ENCODE results near the gene DMRT1.
"Not testable (repeated sequence)": the region's sequence is repeated elsewhere in the genome, so short reads cannot be mapped to it uniquely, and the experiment has no call there.

The DMRT1 gene

DNA sequence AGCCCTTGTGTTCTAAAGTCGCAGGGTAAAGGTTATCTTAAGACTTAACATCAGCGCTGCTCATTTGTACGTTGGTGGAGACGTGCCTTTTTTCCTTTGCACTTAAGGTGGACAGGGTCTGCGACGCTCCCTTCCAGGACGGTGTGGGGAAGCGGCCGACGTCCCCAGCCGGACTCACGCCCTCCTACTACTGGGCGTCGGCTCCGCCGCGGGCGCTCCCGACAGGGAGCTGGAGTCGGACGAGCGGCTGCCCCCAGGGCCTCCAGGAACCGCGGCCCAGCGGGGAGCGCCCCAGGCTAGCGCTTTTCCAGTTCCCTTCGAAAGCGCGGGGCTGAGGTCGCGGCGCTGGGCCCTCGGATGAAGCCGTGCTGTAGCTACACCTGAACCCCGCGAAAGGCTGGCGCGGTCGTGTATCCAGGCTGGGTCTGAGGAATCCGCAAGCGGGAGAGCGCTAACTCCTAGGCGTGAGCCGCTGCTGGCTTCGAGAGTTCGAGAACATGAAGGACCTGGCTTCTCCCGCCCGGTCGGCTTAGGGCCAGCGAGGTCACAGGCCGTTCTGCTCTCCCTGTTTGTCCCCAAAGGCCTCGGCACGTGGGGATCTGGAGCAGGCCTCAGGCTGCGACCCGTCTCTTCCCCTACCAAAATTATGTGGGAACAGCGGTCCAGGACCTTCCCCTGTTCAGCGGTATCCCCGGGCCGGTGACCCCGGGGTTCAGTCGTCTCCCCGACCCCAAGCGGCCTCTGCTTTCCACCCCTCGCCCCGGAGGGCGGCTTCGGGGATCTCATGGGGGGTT, 131.2 kb downstream of the DMRT1 start:
- no peak for DNase-seq

DNA sequence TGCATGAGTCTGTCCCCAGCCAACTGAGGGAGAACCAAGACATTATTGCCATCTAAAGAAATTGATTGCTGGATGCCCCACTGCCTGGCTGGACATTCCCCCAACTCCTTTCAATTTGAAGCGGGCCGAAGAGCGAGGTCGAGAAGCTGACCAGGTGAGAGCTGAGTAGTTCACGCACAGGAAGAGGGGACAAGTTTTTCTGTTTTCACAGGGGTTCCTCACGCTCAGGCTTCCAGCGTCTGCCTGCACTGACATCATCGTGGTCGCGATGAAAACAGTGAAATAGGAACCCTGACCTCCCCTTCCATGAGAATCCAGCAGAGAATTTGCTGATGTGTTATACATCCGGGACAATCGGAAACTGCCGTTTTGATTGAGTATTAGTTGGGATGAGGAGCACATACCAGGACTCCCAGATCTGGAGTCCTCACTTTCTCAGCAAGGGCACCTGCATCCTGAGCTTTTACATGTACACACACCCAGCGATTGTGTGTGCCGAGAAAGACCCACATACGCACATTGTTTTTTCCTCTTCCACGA, 131.9 kb downstream of the DMRT1 start:
- DNase-seq: no peak

GRCh38 chr9:974031-974995, 132.8 kb downstream of the DMRT1 start:
- no peak for DNase-seq

DNA sequence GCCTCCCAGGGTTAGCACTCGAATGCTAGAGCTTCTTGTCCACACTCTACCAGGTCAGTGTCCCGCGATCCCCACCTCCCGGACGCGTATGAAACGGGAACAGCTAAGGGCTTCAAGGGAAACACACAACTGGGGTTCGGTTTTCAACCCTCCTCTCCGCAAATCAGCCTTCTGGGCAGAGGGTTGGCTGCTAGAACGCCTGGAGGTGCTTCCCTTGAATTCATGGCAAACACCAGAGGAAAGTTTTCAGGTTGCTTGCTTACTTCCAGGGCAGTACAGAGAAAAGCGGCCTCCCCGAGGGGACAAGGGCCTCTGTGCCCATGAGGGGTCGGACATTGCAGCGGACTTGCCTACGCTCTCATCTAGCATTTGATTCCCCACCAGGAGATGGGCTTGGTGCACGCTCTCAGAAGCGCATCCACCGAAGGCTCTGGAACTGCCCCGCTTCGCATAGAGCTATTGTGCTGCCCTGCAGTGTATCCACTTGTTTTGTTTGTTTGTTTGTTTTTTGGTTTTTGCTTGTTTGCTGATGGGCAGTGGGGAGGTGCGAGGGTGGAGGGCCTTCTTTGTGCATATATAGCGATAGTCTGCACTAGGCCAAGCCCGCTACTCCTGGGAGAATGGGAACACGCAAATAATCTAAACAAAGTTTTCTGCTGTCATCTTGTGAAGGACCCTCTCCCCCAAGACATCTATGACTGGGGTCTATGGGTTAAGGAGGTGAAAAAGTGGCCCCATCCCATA, 133.7 kb downstream of the DMRT1 start:
- DNase-seq: no peak

GRCh38 chr9:975740-976257, 134.3 kb downstream of the DMRT1 start:
- no peak for DNase-seq

DNA sequence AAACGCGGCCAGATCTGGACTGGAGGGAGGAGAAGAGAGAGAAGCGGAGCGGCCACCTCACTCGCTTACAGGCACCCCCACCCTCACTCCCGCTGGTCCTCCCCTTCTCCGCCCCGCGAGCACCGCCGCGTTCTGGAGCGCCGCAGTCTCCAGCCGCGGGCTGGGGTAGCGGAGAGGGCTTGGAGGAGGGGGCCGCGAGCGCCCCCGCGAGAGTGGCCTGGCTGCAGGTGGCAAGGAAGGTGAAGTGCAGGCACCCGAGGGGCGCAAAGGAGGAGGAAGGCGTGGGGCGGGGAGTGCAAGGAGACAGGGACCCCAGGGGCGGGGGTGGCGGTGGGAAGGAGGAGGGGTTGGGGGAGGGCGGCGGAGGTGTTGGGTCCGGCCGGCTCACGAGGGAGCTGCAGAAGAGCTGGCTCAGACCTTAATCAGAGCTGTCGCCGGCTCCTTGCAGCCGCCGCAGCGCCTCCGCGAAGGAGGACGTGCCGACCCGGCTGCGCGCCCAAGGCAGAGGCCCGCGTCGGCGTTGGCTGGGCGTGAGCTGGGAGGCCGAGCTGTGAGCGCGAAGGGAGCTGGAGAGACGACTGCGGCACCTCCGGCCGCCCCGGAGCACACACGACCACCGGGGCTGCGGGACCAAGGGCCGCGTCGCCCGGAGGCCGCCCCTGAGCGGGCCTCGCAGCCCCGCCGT, 134.9 kb downstream of the DMRT1 start, which contains the start of gene DMRT3:
TSS of gene DMRT3 (plus strand) at position 398 of the 685 bp plus-strand sequence. CDS start 347 bp downstream, outside the sequence.
- DNase-seq: peak; percentile 60

DNA sequence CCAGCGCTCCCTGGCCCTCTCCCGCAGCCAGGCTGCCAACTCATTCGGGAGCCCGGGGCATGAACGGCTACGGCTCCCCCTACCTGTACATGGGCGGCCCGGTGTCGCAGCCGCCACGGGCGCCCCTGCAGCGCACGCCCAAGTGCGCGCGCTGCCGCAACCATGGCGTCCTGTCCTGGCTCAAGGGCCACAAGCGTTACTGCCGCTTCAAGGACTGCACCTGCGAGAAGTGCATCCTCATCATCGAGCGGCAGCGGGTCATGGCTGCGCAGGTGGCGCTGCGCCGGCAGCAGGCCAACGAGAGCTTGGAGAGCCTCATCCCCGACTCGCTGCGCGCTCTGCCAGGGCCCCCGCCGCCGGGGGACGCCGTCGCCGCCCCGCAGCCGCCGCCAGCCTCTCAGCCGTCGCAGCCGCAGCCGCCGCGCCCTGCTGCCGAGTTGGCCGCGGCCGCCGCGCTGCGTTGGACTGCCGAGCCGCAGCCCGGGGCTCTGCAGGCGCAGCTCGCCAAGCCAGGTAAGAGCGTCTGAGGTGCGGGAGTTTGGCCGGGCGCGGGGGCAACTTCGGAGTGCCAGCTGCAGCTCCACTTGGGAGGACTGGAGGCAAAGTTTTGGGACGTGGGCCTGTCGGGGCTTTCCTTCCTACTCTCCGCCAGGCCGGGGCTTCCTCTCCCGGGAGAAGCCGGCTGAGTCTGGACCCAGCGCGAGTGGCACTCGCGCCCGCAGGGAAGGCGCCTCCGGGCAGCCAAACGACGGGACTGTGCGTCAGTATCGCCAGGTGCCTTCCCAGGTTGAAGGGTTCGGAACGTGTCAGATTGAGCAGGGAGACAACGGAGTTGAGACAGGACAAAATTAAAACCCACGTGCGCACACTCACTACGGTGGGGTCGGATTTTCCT, 135.7 kb downstream of the DMRT1 start:
- peak; percentile 56 for DNase-seq

DNA sequence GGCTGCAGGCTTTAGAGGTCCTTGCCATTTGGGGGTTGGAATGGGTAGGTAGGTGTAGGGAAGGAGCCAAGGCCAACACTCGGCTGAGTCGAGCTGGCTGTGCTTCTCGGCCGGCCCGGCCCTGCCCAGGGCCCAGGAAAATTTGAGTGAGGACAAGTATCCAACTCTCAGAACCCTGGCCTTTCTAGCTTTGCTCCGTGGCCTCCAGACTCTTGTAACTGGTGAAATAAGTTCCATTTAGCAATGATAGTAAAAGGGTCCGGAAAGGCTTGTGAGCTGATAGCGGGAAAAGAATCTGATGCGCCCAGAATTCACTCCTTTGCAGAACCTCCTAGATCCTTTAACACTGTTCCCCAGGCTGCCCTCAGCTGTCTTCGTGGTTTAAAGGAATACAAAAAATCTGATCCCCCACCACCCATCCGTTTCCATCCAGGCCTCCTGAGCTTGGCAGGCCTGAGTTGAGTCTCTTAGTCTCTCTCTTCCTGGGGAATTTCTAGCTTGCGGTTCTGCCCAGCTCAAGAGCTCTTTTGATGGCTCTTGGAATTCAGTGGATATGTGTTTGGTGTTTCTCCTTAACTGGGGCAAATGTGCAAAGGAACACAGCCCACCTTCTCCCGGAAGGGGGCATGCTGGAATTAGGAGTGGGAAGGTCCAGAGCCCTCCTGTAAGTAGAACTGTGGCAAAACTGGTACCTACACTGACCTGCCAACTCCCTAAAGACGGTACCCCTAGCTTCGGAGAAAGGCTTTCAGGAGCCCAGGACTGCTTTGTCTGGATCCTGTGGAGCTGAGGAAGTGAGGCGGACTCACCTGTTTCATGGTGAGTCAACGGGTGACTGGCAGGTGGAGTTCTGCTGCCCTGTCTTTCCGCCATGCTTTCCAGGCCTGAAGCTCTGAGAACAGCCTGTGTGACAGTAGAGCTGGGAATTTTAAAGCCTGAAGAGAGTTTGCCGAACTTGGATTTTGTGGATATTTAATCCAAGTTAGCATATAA, 136.6 kb downstream of the DMRT1 start:
- DNase-seq: no peak

DNA sequence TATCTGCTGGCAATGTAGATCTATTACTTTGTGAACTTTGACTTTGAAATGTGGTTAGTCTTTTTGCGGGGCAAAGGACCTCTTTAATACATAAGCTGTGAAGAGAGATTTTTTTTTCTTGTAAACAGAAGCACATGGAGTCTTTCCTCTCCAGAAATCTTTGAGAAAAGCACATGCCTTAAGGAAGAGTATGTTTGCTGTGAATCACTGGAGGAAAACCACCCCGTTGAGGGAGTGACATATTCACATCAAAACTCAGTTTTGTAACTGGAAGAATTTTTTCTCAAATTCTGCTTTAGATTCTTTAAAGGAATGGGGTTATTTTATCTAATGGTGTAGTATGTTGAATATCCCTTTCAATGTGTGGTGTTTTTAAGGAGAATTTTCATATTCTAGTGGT, 138.5 kb downstream of the DMRT1 start:
- no peak for DNase-seq

GRCh38 chr9:980640-981039, 139.1 kb downstream of the DMRT1 start:
- DNase-seq: no peak

- DNase-seq: no peak
Measured at GRCh38 chr9:981491-981898, 140.0 kb downstream of the DMRT1 start.

DNA sequence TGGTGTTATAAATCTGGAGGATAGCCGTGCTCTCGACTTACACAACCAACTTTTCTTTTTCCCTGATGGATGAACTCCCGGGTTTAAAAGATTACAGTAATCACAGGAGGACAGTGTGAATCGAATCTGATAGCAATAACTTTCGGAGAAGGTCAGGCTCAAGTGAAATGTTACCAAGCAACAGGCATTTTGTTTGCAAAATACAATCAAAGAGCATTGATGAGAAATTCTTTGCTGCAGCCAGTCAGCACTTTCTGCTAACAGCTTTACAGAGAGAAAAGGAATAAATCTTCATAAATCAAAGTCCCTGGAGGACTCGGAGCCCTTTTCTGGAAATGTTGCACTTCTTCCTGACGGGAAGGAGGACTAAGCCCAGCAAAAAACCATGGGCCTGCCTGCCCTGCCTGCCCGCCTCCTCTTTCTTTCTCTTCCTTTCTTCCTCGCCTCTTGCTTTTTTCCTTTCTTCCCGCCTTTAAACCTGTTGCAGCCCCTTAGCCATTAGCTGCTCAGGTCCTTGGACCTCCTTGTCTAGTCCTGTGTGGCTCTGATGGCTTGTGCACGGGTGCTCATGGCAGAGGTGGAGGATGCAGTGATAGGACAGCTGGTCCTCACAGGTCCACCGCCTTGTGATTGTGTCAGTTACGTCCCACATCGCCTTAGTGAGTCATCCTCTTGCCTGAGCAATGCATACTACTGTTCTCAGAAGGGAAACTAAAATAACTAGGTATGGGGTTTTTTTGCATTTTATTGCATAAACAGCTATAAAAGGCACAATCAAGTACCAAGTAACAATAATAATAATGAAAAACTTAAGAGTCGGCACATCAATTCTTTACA, 141.1 kb downstream of the DMRT1 start:
- DNase-seq: no peak

DNA sequence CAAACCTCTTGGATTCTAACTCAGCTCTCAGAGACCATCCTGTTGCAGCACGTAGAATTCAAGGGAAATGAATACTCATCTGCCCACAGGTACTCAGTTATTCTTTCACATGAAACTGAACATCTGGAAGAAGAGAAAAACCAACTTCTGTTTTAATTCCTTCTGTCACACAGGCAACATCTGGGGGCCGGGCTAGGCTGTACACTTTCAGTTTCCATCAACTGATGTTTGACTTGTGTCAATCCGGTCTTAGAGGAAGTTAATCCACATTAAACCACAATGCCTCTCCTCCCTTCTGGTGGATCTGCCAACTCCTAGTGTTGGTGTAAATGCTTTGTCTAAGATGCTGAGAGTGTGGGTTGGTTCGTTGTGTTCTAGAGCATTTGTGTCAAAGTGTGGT, 152.5 kb downstream of the DMRT1 start:
- DNase-seq: no peak

DNA sequence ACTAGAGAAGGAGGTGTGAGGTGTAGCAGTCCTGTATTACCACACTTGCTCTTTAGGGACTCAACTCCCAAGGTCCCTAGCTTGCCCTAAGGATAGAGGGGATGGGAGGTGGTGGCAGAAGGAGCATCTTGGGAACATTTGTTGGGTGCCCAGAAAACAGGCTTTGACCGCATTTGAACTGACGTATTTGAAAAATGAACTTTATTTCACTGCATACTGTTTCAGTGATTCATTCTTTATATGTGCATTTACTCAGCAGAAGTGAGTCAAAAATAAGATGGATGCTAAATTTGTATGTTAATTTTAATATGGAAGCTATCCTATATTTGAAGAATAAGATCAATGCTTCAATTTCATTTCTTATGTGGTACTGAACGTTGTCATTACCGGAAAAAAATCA, 153.7 kb downstream of the DMRT1 start:
- DNase-seq: no peak

- no peak for DNase-seq
Measured at GRCh38 chr9:995781-996180, 154.3 kb downstream of the DMRT1 start.

DNA sequence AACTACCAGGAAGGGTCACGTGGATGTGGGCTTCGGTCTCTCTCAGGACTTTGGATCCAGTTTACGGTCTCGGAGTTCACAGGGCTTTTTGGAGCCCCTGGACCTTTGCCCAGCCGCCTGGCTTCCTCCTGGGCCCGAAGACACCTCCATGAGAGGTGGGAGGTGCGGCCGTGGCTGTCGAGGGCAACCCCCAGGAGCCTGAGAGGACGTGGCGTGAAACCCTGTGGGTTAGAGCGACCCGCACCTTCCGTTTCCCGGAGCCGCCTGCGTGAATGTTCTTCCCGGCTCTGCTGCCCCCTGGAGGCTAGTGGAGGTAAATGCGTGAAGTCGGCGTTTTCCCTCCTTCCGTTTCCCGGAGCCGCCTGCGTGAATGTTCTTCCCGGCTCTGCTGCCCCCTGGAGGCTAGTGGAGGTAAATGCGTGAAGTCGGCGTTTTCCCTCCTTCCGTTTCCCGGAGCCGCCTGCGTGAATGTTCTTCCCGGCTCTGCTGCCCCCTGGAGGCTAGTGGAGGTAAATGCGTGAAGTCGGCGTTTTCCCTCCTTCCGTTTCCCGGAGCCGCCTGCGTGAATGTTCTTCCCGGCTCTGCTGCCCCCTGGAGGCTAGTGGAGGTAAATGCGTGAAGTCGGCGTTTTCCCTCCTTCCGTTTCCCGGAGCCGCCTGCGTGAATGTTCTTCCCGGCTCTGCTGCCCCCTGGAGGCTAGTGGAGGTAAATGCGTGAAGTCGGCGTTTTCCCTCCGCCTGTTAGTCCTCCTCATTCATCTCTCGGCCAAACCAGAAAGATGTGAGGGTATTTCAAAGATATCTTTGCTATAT, 157.0 kb downstream of the DMRT1 start:
- not testable (repeated sequence) for DNase-seq

GRCh38 chr9:1001838-1002237, 160.3 kb downstream of the DMRT1 start:
- no peak for DNase-seq

- no peak for DNase-seq
Measured at GRCh38 chr9:1002678-1003077, 161.2 kb downstream of the DMRT1 start.

All from NCI-H1105 (cell line).